T-helper 22 cell (primary cell): ENCODE measurements around the gene ADAM17.
A peak's percentile ranks its signal among the peaks of the same experiment; 100 is the strongest.
"Not testable (repeated sequence)": the region's sequence is repeated elsewhere in the genome, so short reads cannot be mapped to it uniquely, and the experiment has no call there.

Experiments
- DNase-seq: peaks from one replicate; pipeline ENCODE4 v3.0.0-alpha.2; 2020; ENCODE audit warnings: low read depth

Gene ADAM17

DNA sequence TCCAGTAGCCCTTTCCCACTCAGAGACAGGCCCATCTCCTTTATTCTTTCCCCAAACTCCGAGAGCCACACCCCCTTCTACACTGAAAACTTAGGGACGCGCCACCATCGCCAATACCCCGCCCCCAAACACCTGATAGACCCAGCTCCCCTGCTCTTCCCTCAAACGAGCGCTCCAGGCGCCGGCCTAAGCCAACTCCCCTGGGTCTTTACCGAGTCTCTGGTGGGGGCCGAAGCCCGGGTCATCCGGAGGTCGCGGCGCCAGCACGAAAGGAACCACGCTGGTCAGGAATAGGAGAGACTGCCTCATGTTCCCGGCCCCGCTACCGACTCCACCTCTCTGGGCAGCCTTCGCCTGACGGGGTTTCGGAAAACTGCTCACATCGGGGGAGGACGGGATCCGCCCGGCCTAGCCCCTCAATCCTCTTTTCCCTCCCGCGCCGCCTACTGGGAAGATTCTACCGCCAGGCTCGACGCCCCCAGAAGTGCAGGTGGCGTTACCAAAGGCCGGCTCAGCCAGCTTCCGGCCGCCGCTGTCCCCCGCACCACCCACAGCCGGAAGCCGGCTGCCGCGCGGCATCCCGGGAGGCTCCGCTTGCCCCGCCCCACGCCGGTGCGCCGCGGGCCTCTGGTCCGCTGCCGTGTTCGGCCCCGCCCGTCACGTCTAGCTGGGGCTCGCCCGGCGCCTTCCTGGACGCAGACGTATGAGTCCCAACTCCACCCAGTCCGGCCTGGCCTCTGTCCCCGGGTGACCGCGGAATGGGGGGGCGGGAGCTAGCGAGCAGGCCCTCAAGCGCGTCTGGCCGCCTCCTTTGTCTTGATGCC, at the start of gene ADAM17:
TSS of gene ADAM17 (minus strand) at position 534 of the 824 bp plus-strand sequence. CDS start at position 309, 225 bp downstream.
- peak; percentile 69 for DNase-seq

DNA sequence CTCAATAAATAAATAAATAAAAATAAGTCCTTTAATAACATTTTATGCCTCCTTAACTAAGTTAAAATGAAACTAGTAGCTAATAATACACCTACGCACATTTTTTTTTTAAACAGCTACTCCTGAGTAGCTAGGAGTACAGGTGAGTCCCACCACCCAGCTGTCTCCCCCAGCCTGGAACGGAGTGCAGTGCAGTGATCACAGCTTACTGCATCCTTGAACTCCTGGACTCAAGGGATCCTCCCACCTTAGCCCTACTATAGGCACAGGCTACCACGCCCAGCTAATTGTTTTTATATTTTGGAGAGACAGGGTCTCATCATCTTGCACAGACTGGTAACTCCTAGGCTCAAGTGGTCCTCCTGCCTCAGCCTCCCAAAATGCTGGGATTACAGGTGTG, 46.8 kb upstream of the ADAM17 start:
- no peak for DNase-seq

- no peak for DNase-seq
Measured at GRCh38 chr2:9601397-9601796, 45.8 kb upstream of the ADAM17 start.

DNA sequence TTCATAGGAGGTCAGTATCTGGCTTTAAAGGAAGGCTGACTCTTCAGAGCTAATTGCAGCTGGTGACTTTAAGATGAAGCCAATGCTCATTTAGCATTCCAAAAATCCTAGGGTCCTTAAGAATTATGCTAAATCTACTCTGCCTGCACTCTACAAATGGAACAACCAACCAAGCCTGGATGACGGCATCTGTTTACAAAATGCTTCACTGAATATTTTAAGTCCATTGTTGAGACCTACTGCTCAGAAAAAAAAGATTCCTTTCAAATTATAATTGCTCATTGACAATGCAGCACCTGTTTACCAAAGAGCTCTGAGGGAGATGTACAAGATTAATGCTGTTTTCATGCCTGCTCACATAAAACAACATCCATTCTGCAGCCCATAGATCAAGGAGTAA, 43.8 kb upstream of the ADAM17 start:
- DNase-seq = no peak

DNA sequence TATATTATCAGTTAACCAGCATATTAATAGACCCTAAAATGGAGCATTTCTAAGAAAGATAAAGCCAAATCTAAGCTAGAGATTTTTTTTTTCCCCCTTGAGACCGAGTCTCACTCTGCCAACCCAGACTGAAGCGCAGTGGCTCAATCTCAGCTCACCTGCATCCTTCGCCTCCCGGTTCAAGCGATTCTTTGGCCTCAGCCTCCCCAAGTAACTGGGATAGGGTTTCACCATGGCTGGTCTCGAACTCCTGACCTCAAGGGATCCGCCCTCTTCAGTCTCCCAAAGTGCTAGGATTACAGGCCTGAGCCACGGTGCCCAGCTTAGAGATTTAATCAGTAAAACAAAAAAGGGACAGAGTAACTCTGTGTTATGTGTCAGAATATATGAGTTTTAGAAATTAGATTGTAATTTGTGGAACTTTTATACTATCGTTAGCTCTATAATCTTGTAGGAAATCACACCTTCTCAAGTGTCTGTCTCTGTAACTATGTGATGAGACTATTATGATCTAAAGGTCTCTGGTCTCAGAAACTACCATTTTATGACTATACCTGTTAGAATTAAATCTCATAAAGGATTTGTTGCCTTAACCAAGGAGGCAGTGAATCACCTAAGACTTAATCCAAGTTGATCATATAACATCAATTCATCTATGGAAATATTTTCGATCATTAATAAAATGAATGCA, 41.1 kb upstream of the ADAM17 start:
- DNase-seq = no peak

- DNase-seq = no peak
Measured at GRCh38 chr2:9595746-9596145, 40.1 kb upstream of the ADAM17 start.

- DNase-seq = not testable (repeated sequence)
Measured at GRCh38 chr2:9595256-9595655, 39.6 kb upstream of the ADAM17 start.

- DNase-seq = no peak
Measured at GRCh38 chr2:9594366-9595054, 38.9 kb upstream of the ADAM17 start.

- DNase-seq = no peak
Measured at GRCh38 chr2:9593925-9594324, 38.3 kb upstream of the ADAM17 start.

- DNase-seq = no peak
Measured at GRCh38 chr2:9592699-9593098, 37.1 kb upstream of the ADAM17 start.

DNA sequence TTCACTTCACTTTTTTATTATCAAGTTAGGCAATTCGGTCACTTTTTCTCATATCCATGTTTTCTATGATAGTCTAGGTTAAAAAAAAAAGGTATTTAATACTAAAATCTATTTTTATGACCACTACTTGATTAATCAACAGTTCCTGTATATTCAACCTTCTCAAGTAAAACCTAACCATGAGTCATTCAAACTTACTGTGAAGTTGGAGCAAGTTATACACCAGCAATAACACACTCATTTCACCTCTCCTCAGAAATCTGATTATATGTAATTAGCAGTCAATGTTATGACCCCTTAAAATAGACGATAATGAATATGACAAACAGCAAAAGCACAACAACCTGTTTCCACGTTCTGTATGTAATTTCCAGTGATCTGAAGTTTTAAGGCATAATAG, 35.0 kb upstream of the ADAM17 start:
- DNase-seq = no peak

DNA sequence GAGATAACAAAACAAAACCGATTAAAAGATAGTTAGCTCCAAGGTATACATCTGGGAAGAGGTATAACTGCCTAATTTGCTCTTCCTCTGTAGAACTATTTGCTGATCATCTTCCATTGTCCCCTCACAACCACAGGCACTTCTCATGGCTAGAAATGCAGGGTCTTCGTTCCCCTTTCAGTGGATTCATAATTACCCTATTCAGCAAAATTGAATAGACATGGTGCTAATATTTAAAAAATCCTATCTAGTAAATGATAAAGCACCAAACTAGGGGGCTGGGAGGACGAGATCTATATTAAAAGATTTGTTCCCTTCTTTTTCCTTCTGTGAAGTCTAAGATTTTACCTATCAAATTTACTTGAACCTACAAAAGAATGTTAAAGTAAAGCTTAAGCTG, 30.8 kb upstream of the ADAM17 start:
- no peak for DNase-seq

DNA sequence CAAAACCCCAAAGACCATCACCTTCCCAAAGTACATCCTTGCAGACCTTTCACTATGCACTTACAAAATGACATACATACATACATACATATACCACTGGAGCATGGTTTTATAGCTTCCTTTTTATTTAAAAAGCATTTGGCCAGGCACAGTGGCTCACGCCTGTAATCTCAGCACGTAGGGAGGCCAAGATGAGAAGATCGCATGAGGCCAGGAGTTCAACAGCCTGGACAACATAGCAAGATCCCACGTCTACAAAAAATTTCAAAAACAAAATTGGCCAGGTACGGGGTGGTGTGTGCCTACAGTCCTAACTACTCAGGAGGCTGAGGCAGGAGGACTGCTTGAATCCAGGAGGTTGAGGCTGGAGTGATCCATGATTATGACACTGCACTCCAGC, 29.9 kb upstream of the ADAM17 start:
- no peak for DNase-seq

- not testable (repeated sequence) for DNase-seq
Measured at GRCh38 chr2:9584902-9585301, 29.3 kb upstream of the ADAM17 start.

DNA sequence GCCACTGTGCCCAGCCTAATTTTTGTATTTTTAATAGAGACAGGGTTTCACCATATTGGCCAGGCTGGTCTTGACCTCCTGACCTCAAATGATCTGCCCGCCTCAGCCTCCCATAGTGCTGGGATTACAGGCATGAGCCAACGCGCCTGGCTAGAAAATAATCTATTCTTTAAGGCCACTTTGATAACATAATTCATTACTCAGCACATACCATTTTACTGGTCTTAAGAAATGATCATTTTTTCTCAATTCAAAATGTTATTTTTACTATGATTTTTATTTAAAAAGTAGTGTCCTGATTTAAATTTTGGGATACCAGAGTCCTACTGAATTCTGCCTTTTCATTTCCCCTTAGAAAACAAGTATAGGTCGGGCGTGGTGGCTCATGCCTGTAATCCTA, 27.0 kb upstream of the ADAM17 start:
- no peak for DNase-seq

DNA sequence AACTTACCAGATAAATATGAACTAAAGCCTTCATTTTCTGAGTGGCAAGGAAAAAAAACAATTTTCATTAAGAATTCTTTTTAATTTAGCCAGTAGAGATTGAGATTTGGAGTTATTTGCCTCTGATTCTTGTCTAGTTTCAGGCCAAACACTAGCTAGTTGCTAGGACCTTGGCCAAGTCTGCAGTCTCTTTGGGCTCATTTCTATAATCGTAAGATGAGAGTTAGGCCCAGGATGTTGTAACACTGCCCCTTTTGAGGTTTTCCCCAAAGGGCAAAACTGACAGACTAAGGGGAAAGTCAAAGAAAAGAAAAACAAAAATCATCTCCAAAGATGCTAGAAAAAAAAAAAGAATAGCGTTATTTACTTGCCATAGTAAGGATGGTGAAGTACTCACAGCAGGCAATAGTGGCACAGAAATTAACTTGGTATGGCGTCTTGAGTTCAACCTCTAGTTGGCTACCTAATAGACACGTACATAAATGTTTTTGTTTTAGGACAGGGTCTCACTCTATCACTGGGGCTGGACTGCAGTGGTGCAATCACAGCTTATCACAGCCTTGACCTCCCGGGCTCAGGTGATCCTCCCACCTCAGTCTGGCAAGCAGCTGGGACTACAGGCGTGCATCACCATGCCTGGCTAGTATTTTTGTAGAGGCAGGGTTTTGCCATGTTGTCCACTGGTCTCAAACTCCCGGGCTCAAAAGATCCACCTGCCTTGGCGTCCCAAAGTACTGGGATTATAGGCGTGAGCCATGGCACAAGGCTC, 23.0 kb upstream of the ADAM17 start:
- no peak for DNase-seq

DNA sequence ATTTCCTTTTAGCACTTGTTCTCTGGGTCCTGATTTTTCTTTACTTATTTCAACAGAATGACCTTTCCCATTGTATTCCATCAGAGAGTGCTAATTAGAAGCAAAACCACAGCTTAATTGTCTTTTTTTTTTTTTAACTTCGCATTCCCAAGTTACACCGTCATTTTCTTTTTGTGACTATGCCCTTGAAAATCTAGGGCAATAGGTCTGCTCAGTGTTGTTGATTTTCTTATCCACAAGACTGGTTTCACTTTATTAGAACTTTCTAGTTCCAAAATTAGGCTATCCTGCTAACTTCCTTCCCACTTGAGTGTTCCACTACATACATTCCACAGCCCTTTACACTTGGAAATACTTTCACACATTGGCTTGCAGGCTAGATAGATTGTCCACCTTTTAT, 18.7 kb upstream of the ADAM17 start:
- DNase-seq = no peak

DNA sequence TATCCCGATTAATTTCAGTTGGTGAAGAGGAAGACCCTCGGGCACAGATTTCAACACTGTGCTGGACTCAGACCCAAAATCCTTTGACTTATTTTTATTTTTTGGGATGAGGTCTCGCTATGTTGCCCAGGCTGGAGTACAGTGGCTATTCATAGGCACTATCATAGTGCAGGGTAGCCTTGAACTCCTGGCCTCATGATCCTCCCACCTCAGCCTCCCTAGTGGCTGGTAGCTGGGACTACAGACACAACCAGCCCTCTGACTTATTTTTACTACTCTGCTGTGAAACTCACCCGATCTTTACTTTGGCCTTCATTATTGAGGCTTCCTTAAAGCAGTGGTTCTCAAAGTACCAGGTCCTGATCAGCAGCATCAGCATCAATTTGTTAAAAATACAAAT, 18.2 kb upstream of the ADAM17 start:
- DNase-seq = no peak

DNA sequence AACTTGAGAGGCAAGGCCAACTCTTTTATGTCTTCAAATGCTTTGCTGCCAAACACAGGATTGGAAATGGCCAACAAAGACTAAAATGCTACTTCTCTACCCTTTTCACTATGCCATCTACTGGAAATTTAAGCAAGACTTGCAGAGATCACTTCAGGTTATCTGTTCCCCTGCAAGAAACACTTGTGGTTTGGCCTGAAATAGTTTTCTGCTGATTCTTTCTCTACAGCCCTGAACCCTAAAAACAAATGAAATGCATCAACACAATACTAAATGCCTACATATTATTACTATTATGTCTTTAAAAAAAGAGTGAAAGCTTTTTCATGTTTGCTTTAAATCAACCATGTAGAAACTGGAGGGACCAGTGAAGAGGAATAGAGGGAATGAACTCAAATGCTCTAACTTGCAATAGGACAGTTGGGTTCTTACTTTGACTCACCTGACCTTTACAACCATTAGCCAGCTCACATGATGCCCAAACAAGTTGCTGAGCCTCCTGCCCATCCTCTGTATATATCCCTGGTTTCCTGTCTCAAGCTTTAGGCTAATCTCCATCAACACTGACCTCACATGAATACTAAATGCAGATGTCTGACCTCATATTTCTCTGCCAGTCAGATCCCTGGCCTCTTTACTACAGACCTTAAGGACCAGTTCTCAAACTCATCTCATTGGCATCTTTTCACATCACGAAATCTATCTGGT, 17.5 kb upstream of the ADAM17 start:
- no peak for DNase-seq

DNA sequence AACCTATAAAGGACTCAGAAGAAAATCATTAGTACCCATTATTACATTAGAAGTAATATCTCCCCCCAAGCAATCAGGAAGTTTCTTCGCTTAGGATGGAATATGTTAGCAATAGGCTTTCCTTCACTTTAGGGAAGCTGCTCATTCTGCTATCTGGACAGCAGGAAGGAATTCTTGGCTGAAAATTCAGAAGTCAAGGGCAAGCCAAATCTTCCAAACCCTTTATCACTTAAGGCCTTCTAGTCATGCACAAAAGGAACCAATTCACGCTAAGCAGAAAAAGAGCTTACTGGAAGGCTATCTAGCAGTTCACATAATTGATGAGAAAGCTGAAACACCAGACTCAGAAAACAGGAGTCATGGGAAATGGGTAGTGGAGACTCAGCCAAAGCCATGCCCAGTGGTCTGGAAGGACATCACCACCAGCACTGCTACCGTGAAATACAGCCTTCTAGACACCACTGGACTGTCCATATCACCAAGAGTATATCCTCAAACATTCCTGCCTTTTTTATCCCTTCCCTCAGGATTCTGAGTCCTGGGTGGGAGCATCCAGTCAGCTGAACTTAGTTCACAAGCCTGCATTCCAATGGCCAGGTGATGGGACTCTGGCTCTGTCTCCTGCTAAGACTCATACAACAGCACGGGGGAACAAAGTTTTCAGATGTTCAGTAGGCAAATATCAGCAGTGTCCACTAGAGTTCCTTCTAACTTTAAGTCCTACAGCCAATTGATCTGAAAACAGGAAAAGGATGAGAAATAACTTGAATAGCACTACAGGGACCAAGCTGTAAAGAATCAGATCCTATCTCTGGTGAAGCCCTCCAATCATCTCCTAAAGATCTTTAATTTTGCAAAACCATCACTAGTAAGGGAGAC, 14.8 kb upstream of the ADAM17 start:
- no peak for DNase-seq
